Left hindlimb (tissue), 1 donor: ENCODE results near the gene PARVB.

Source experiments
- DNase-seq: peaks from one replicate; pipeline ENCODE4 v3.0.0-alpha.2; 2018

Gene PARVB

GRCh38 chr22:44111562-44112155 lies 87.6 kb downstream of the PARVB start:
- peak; percentile 4 for DNase-seq

- DNase-seq = peak; percentile 27
Observed at GRCh38 chr22:44112191-44112590, 88.1 kb downstream of the PARVB start.

GRCh38 chr22:44116331-44116730 lies 92.2 kb downstream of the PARVB start:
- DNase-seq = no peak

GRCh38 chr22:44116755-44117684 lies 92.9 kb downstream of the PARVB start:
- DNase-seq = no peak

- DNase-seq = no peak
Observed at GRCh38 chr22:44117746-44118145, 93.6 kb downstream of the PARVB start.

GRCh38 chr22:44118645-44119315 lies 94.7 kb downstream of the PARVB start:
- DNase-seq = peak; percentile 14

GRCh38 chr22:44119669-44120313 lies 95.7 kb downstream of the PARVB start:
- peak; percentile 3 for DNase-seq

GRCh38 chr22:44120314-44120704 lies 96.2 kb downstream of the PARVB start:
- peak; percentile 0 for DNase-seq

GRCh38 chr22:44125421-44125820 lies 101.3 kb downstream of the PARVB start:
- DNase-seq = peak; percentile 2

- DNase-seq = no peak
Observed at GRCh38 chr22:44126807-44127206, 102.7 kb downstream of the PARVB start.

GRCh38 chr22:44127356-44127755 lies 103.3 kb downstream of the PARVB start:
- DNase-seq = no peak

GRCh38 chr22:44128958-44129618 lies 105.0 kb downstream of the PARVB start:
- DNase-seq = peak; percentile 26

- DNase-seq = peak; percentile 17
Observed at GRCh38 chr22:44129619-44129976, 105.5 kb downstream of the PARVB start.

- DNase-seq = peak; percentile 20
Observed at GRCh38 chr22:44130076-44130711, 106.1 kb downstream of the PARVB start.

- DNase-seq = peak; percentile 2
Observed at GRCh38 chr22:44131412-44131811, 107.3 kb downstream of the PARVB start.

- DNase-seq = no peak
Observed at GRCh38 chr22:44131989-44132685, 108.0 kb downstream of the PARVB start.

- no peak for DNase-seq
Observed at GRCh38 chr22:44132724-44133123, 108.6 kb downstream of the PARVB start.

- no peak for DNase-seq
Observed at GRCh38 chr22:44133161-44133560, 109.1 kb downstream of the PARVB start.

- peak; percentile 78 for DNase-seq
Observed at GRCh38 chr22:44133901-44134571, 109.9 kb downstream of the PARVB start.

GRCh38 chr22:44136112-44136511 lies 112.0 kb downstream of the PARVB start:
- DNase-seq = no peak

GRCh38 chr22:44136786-44137185 lies 112.7 kb downstream of the PARVB start:
- DNase-seq = no peak
